HG03064 (cell line): ENCODE measurements around the gene ERN1.

Experiments used
- ATAC-seq: cut with Tn5 transposase; IDR thresholded peaks from one replicate; pipeline ENCODE4 v1.9.1; 2021; ENCODE audit warnings: low read depth; ENCODE audit not compliant: unreplicated experiment

The ERN1 gene

DNA sequence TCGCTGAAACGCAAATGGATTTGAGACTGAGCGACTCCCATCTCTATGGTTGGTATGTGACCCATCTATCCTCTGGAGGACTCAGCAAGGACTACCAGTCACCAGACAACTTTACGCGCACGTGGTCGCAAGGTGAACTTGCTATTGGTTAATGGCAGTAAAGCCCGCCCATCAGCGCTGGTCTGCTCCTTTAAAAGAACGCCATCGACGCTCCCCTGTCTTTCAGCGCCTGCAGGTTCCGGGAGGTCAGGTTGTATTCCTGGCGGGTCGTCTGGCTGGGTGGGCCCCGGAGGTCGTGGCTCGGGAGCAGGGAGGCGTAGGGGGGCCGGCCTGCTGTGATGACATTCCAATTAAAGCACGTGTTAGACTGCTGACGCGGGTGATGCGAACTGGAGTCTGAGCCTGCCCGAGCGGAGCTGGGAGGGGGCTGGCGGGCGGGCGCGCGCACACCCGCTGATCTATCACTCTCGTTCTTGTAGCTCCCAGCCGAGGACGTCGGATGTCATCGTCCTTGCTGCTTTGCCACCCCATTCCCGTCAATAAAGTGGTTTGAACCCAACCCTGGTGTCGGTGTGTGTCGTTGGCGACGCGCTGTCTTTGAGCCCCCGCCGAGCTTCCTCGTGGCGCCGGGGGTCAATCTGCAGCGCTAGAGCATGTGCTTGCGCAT lies 15.9 kb upstream of the ERN1 start:
- ATAC-seq: peak; percentile 96

- peak; percentile 14 for ATAC-seq
Measured at GRCh38 chr17:64145375-64145750, 15.4 kb upstream of the ERN1 start.

GRCh38 chr17:64139542-64139941 lies 9.6 kb upstream of the ERN1 start:
- no peak for ATAC-seq

DNA sequence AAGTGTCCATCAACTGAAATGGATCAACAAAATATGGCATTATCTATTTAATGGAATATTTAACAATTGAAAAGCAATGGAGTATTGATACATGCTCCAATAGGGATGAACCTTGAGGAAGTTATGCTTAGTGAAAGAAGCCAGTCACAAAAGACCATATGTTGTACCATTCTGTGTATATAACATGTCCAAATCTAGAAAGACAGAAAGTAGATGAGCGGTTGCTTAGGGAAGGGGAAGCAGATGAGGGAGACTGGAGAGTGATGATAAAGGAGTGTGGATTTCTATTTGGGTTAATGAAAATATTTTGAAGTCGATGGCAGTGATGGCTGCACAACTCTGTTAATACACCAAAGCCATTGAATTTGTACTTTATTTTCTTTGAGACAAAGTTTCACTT lies 8.5 kb upstream of the ERN1 start:
- ATAC-seq: no peak

GRCh38 chr17:64135000-64135399 lies 5.1 kb upstream of the ERN1 start:
- no peak for ATAC-seq

DNA sequence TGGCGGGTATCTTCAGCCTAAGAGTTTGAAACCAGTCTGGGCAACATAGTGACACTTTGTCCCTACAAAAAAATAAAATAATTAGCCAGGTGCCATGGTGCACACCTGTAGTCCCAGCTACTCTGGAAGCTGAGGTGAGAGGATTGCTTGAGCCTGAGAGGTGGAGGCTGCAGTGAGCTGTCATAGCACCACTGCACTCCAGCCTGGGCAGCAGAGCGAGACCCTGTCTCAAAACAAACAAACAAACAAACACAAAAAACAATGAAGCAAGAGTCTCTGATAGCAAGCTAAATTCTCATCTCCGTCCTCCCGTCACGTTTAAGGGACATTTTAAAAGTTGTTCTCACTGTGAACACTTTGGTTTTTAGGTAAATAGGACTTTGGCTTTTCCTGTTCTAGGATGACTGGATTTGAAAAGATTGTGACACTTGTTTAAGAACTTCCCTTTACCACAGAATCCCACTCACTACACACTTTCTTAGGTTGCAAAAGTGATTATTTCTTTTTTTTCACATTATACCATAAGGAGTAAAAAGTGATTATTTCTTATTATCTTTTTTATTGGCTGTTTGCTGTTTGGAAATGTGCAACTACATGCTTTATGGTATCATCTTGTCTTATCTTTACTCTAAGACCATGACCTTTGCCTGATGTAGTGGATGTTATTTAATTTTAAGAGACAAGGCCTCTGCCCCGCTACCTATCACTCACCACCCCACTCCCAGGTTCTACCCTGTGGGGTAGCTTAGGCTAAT lies 4.4 kb upstream of the ERN1 start:
- ATAC-seq: no peak

DNA sequence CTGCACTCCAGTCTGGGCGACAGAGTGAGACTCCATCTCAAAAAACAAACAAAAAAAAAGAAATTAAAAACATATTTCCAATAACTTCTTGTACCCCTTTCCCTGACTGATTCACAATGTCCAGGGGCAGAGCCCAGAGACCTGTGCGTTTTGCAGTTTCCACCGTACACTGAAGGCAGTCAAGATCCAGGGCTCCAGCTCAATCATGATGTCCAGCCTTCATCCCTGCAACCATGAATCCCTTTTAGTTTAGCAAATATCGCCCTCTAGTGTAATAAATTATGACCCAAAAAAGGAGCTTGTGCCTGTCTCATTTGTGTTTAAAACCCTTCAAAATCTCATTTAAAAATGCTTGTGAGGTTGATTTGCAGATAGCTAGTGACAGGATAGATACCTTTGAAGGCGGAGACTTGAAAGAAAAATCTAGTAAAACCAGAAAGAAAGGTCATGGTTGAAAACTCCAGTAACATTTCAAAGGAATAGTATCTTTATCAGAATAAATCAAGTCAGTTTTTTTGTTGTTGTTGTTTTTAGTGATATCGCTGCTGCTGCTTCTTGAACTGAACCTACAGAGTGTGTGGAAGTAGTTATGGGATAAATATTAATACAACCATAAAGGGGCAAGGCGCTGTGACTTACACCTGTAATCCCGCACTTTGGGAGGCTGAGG lies 3.7 kb upstream of the ERN1 start:
- no peak for ATAC-seq

DNA sequence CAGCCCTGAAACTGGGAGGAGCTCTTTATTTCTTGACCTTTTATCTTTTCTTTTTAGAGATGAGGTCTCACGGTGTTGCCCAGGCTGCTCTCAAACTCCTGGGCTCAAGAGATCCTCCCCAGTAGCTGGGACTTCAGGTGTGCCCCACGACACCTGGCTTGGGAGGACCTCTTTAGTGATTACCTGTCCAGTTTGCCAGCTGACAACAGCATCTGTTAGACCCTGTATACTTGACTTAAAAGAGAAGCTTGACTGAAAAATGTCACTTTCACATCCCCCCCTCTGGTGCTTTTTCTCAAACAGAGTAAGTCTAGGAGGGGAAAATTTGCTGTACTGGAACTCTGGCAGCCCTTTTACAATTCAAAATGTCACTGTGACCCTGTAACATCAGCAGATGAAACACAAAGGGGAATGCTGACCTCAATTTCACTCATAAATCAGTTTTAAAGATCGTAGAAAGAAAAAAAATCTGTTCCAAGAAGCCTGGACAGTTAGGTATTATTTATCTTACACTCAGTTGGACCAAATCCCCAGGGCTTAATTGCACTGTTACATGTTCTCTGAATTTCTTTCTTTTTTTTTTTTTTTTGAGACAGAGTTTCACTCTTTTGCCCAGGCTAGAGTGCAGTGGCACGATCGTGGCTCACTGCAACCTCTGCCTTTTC lies 1.8 kb upstream of the ERN1 start:
- ATAC-seq: no peak

GRCh38 chr17:64130559-64131001 lies 636 bp upstream of the ERN1 start:
- peak; percentile 17 for ATAC-seq

DNA sequence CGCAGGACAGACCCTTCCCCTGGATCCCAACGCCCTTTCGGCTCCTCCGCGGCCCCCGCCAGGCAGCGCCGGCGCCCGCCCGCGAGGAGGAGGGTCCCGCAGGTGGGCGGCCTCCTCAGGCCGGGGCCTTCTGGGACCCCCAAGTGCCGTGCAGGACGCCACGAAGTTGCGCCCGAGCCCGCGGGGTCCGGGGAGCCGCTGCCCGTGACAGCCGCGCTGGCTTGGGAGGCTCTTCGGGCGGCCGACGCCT lies 504 bp downstream of the ERN1 start:
- ATAC-seq: peak; percentile 16

- ATAC-seq: no peak
Measured at GRCh38 chr17:64128787-64129514, 993 bp downstream of the ERN1 start.

DNA sequence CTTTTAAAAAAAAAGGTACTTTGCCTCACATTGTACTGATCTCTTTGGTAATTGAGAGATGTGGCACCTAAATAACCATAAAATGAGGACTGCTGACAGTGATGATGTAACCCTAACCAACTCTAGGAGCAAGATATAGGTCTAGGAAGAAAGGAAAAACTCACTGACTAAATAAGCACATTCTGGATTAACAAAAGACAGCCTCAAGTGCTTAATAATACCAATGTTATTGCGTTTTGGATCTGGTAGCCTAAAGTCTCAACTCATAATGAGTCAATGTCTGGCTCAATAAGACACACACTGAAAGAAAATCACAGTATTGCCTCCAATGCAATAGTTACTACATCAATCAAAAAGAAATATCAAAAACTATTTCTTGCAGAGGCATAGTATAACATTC lies 3.0 kb downstream of the ERN1 start:
- no peak for ATAC-seq

- no peak for ATAC-seq
Measured at GRCh38 chr17:64125937-64126336, 4.0 kb downstream of the ERN1 start.

DNA sequence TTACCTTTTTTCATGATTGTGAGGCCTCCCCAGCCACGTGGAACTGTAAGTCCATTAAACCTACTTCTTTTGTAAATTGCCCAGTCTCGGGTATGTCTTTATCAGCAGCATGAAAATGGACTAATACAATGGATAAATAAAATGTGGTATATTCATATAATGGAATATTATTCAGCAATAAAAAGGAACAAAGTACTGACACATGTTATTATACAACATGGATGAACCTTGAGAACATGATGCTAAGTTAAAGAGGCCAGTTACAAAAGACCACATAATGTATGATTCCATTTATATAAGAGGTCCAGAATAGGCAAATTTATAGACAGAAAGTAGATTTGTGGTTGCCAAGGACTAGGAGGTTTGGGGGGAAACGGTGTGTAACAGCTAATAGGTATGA lies 5.3 kb downstream of the ERN1 start:
- ATAC-seq: no peak

GRCh38 chr17:64123114-64123513 lies 6.8 kb downstream of the ERN1 start:
- no peak for ATAC-seq

DNA sequence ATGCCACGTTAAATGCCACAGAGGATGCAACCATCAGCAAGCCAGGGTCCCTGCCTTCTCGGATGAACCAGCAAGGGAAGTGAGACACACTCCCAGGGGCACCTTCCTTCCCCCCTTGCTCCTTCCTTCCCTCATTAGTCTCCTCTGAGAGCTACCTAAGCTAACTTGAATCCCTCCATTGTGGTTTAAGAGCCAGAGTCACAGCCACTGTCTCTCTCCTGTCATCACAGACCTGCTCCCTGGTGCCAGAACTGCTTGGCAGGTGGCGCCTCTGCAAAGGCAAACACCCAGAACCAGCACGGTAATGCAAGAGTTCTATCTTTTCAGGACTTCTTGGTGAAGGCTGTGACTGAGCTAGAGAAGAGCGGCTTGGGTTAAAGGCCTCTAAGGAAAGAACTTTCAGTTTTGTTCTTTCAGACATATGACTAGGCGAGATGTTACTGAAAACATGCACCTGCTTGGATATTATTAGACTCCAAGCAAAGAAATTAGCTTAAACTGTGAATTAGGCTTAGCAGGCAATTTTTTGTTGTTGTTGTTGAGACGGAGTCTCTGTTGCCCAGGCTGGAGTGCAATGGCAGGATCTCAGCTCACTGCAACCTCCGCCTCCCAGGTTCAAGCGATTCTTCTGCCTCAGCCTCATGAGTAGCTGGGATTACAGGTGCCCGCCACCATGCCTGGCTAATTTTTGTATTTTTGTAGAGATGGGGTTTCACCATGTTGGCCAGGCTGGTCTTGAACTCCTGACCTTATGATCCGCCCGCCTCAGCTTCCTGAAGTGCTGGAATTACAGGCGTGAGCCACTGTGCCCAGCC lies 8.8 kb downstream of the ERN1 start:
- peak; percentile 82 for ATAC-seq

- ATAC-seq: no peak
Measured at GRCh38 chr17:64120159-64120810, 9.7 kb downstream of the ERN1 start.

DNA sequence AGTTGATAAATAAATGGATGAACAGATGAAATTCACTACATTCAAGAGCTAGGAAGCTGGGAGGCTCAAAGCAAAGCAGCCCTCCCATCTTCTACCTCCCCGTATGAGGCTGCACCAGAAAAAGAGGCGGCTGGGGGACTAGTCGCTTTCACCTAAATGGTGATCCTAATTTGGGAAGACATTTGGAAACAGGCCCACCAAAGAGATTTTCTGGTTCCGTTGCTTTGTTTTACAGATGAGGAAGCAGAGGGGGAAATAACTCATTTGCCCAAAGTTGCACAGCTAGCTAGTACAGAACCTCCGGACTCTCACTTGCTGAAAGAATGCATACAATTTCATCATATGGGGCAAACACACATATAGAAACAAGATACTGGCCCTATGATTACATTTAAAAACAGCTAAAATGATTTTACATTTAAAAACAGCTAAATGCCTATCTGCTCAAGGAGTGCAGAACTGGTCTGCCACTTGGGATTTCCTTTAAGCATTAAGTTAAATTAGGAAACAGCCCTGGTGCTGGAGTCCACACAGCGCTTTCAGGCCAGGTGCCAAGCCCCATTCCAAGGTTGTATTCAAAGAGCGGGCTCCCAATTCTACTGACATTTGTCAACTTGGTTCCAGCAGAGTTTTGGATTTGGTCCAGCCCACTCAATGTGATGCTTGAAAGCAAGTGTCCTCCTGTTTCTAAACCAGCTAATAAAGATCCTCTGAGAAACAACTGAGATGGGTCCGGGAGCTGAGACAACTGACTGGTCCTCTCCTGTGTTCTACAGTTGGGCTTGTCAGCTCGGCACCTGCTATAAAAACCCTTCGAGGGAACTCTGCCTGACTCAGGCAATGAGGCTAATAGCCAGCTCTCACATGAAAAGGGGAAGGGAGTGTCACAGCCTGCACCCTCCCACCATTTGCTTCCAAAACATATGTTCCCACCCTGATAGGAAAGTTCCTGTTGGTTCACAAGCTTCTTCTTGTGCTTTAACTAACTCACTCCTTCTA lies 11.7 kb downstream of the ERN1 start:
- ATAC-seq: no peak
